Endothelial cell of umbilical vein (primary cell): Measurements from ENCODE around the gene FXR1. TPM values are rescaled to one million over a fixed set of nuclear protein-coding genes. Genes with fewer than 3 reads are reported as not detected.

Experiments
- BruUV-seq: library from RNA; stranded (reverse); fragments of 400-500 nt; replicated peaks from 2 replicates; lab custom pipeline; 2021; lab: Mats Ljungman, UMichigan
- CTCF ChIA-PET: fragments of 300-600, 350-600 bp; sonication (Branson Sonifier 250); formaldehyde crosslinking; loops from one replicate; lab custom pipeline; 2021; ENCODE audit warnings: antibody characterized with exemption, inconsistent platforms; lab: Charles Lee
- POLR2A ChIA-PET: fragments of 300-600, 350-600 bp; sonication (Branson Sonifier 250); formaldehyde crosslinking; loops from one replicate; lab custom pipeline; 2021; ENCODE audit warnings: antibody characterized with exemption, inconsistent platforms; lab: Charles Lee
- DNase-seq: peaks from one replicate; pipeline ENCODE4 v3.0.0-alpha.2; 2011; ENCODE audit warnings: low read depth, low spot score
- FAIRE-seq: peaks from 2 replicates; lab custom pipeline; 2011; peaks lifted over from hg19 to GRCh38; lab: Jason Lieb, UNC
- H2AFZ ChIP-seq: 2 replicates; pipeline ENCODE4 v1.6.0; 2012; ENCODE audit warnings: low read depth, low read length, control low read depth, inconsistent platforms
- H3K27ac ChIP-seq: 2 replicates; pipeline ENCODE4 v1.5.1; 2011; ENCODE audit warnings: low read depth, mild to moderate bottlenecking, control low read depth, low read length, moderate library complexity; ENCODE audit not compliant: insufficient read depth
- H3K27me3 ChIP-seq, 2 experiments: 2 replicates each; pipeline versions ENCODE4 v1.6.0 to v1.6.1; 2011; ENCODE audit warnings: low read length in 2 of 2, mixed read lengths in 1 of 2; ENCODE audit not compliant: control insufficient read depth in 2 of 2, insufficient read depth in 2 of 2
- H3K36me3 ChIP-seq, 2 experiments: 2 replicates in 1 of 2; 3 replicates in 1 of 2; pipeline ENCODE4 v1.5.1; 2011; ENCODE audit warnings: low read length in 2 of 2, mild to moderate bottlenecking in 1 of 2, moderate library complexity in 1 of 2; ENCODE audit not compliant: control insufficient read depth in 2 of 2, insufficient read depth in 2 of 2; ENCODE audit errors: extremely low read depth in 1 of 2
- H3K4me1 ChIP-seq: 3 replicates; pipeline ENCODE4 v1.5.1; 2011; ENCODE audit warnings: mild to moderate bottlenecking, low read length; ENCODE audit not compliant: control insufficient read depth, insufficient read depth; ENCODE audit errors: extremely low read depth
- H3K4me2 ChIP-seq: 2 replicates; pipeline ENCODE4 v1.6.1; 2011; ENCODE audit warnings: low read length, control low read depth, mixed read lengths; ENCODE audit not compliant: insufficient read depth
- H3K4me3 ChIP-seq, 3 experiments: fragments of 200-600 bp in 1 of 3; sonication (generic), shearing (Covaris generic) in 1 of 3; replicated peaks in 1 of 3; 2 replicates each; pipeline ENCODE4 v1.5.1; 2011 to 2016; ENCODE audit warnings: control low read depth in 3 of 3, low read length in 3 of 3, mild to moderate bottlenecking in 2 of 3, inconsistent platforms in 1 of 3, low read depth in 1 of 3, moderate library complexity in 1 of 3; ENCODE audit not compliant: insufficient read depth in 1 of 3
- H3K79me2 ChIP-seq: 2 replicates; pipeline ENCODE4 v1.6.0; 2012; ENCODE audit warnings: low read length, inconsistent platforms; ENCODE audit not compliant: control insufficient read depth, insufficient read depth
- H3K9ac ChIP-seq: replicated peaks from 2 replicates; pipeline ENCODE3; 2011; ENCODE audit warnings: low read length, control low read depth; ENCODE audit not compliant: insufficient read depth; ENCODE audit errors: extremely low read depth
- H3K9me1 ChIP-seq: replicated peaks from 3 replicates; pipeline ENCODE4 v1.6.0; 2011; ENCODE audit warnings: mild to moderate bottlenecking, low read length; ENCODE audit not compliant: control insufficient read depth, insufficient read depth; ENCODE audit errors: extremely low read depth
- H3K9me3 ChIP-seq: replicated peaks from 2 replicates; pipeline ENCODE4 v1.5.1; 2012; ENCODE audit warnings: low read length, inconsistent platforms; ENCODE audit not compliant: control insufficient read depth, insufficient read depth
- H4K20me1 ChIP-seq: replicated peaks from 2 replicates; pipeline ENCODE3; 2011; ENCODE audit warnings: mild to moderate bottlenecking, low read length; ENCODE audit not compliant: control insufficient read depth, insufficient read depth; ENCODE audit errors: extremely low read depth
- CTCF ChIP-seq, 2 donors: IDR thresholded peaks; 1 replicate in 1 of 2; 2 replicates in 1 of 2; pipeline ENCODE4 v1.5.1; 2011; ENCODE audit warnings: low read length in 2 of 2, mild to moderate bottlenecking in 2 of 2, moderate library complexity in 2 of 2, control low read depth in 1 of 2, inconsistent platforms in 1 of 2, low read depth in 1 of 2; ENCODE audit not compliant: insufficient read depth in 1 of 2; ENCODE audit errors: extremely low read depth in 1 of 2
- EZH2 ChIP-seq: IDR thresholded peaks from 2 replicates; pipeline ENCODE4 v1.6.1; 2012; ENCODE audit warnings: borderline replicate concordance, low read depth, mild to moderate bottlenecking, moderate library complexity, low read length, inconsistent platforms; ENCODE audit not compliant: severe bottlenecking
- FOS ChIP-seq: IDR thresholded peaks from 2 replicates; pipeline ENCODE4 v1.6.1; 2011; ENCODE audit warnings: mild to moderate bottlenecking, low read length, moderate library complexity, borderline replicate concordance; ENCODE audit not compliant: insufficient read depth
- GATA2 ChIP-seq: IDR thresholded peaks from 2 replicates; pipeline ENCODE4 v1.7.0; 2011; ENCODE audit warnings: low read depth, mild to moderate bottlenecking, moderate library complexity, mixed read lengths, low read length; ENCODE audit not compliant: insufficient read length, insufficient read depth
- JUN ChIP-seq: IDR thresholded peaks from 2 replicates; pipeline ENCODE4 v1.6.1; 2011; ENCODE audit warnings: borderline replicate concordance, low read depth; ENCODE audit not compliant: insufficient read length, insufficient read depth
- MAX ChIP-seq: IDR thresholded peaks from 2 replicates; pipeline ENCODE4 v1.6.1; 2011; ENCODE audit not compliant: insufficient read depth, insufficient read length
- MYC ChIP-seq: IDR thresholded peaks from one replicate; pipeline ENCODE4 v1.6.1; 2011; ENCODE audit warnings: mild to moderate bottlenecking, low read depth, low read length
- POLR2A ChIP-seq: IDR thresholded peaks from 2 replicates; pipeline ENCODE4 v1.6.1; 2012; ENCODE audit warnings: low read depth, mild to moderate bottlenecking, control low read depth, low read length
- POLR2AphosphoS5 ChIP-seq: IDR thresholded peaks from 2 replicates; pipeline ENCODE4 v1.6.1; 2012; ENCODE audit warnings: low read depth, mild to moderate bottlenecking, control low read depth, low read length, moderate library complexity; ENCODE audit not compliant: insufficient read depth
- dilution Hi-C: fragments of 300-500 bp; cut with MboI; formaldehyde crosslinking; loops from one replicate; pipeline ENCODE4 v1.15.0; 2019; ENCODE audit warnings: low sequenced_read_pairs; ENCODE audit not compliant: extremely low pct_ligation_motif_present
- intact Hi-C: fragments of 100-400 bp; cut with micrococcal nuclease; formaldehyde crosslinking; loops from one replicate; pipeline ENCODE4 v1.10.0; 2022
- polyA plus RNA-seq, 4 experiments: library from polyadenylated mRNA; depleted of rRNA in 3 of 4; stranded (reverse) in 3 of 4; unstranded in 1 of 4; fragments of >200 nt; gene quantifications; 2 replicates each; pipeline versions ENCODE4 v1.2.1 to v1.2.3, GENCODE V29; 2011 to 2012; ENCODE audit warnings: missing spikeins in 1 of 4
- total RNA-seq: library from RNA; stranded (reverse); gene quantifications from 2 replicates; pipeline ENCODE4 v1.2.3, GENCODE V29; 2021

The FXR1 gene
- total and polyA plus RNA-seq, 2 donors (not counting 3 experiments of a cell fraction or from before 2014, with no cell fraction given), result 87.3 to 186 TPM

- H3K27me3 ChIP-seq, result no peaks in the 10 kb centered on the region
- TF ChIP-seq MYC (no peak), FOS (no peak), MAX (no peak), GATA2 (no peak), EZH2 (no peak), POLR2AphosphoS5 (no peak), POLR2A (no peak), CTCF (IDR thresholded peaks at IDR 0.05; ENCODE audit: extremely low read depth in 1 of 2, insufficient read depth in 1 of 2, low read depth in 1 of 2, low read length in 2 of 2) (no peak), JUN (no peak)
- FAIRE-seq (no peak), DNase-seq (no peak)
- peaks cover 100% of the 10 kb centered on the region for H3K79me2 ChIP-seq
- no peak overlapping the region for H3K4me3 ChIP-seq
- peaks cover 12% of the 10 kb centered on the region for H4K20me1 ChIP-seq
- H3K9ac ChIP-seq, result no peak overlapping the region
- CTCF ChIA-PET, result interaction anchor here (1.2 kb wide), 1 partner anchor 9 kb away, joined by 3 read pairs; no protein-coding TSS in a partner anchor
- H3K27ac ChIP-seq, result no peak overlapping the region
- dilution Hi-C loops, result no loop called here
- no TSS peak for BruUV-seq
- no peak overlapping the region for H3K4me2 ChIP-seq
- H3K36me3 ChIP-seq, result no peaks in the 10 kb centered on the region
- intact Hi-C loops, result no loop called here
- H3K4me1 ChIP-seq, result no peaks in the 10 kb centered on the region
- POLR2A ChIA-PET, result no interaction called here
- no peak overlapping the region for H2AFZ ChIP-seq
- no peaks in the 10 kb centered on the region for H3K9me3 ChIP-seq
- H3K9me1 ChIP-seq, result peaks cover 2% of the 10 kb centered on the region
These were observed 14.1 kb downstream of the FXR1 start for GRCh38 chr3:180926526-180926925.
